ENCODE measurements around the gene SNX9.
"Not testable (repeated sequence)": the region's sequence is repeated elsewhere in the genome, so short reads cannot be mapped to it uniquely, and the experiment has no call there.

SNX9 gene

DNA sequence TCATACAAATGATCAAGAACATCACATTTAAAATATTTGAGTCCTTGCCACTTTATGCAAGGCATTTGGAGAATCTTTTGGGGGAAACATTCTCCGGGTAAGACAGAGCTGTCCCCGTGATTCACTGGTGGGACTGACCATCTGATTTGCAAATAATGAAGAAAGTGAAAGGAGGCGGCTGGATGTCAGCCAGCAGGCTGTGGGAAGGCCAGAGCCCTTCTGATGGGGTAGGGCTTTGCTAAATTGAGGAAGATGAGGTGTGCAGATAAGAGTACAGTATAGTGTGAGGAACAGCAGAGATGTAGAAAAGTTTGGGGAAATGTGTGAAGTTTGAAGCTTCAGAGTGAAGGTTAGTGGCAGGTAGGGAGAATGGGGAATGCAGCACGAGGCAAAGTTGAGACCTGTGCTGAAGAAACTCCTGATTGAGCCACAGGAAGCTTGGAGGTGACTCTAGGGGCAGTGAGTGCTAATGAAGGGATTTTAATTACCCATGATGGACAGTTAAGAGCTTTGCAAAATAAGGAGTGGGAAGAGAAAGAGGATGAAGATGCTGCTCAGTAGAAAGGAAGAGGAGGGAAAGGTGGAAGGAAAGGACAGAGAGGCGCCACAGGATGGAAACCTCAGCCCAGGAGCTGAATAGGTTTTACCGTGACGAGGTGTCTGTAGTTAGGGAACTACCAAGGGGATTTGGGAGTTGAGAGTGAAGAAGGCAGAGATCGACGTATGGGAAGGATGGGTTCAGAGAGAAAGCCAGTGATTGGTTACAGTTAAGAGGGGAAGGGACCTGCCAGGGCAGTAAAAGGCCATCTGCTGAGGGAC lies 68.7 kb downstream of the SNX9 start:
- TF ChIP-seq, protein P1, sequence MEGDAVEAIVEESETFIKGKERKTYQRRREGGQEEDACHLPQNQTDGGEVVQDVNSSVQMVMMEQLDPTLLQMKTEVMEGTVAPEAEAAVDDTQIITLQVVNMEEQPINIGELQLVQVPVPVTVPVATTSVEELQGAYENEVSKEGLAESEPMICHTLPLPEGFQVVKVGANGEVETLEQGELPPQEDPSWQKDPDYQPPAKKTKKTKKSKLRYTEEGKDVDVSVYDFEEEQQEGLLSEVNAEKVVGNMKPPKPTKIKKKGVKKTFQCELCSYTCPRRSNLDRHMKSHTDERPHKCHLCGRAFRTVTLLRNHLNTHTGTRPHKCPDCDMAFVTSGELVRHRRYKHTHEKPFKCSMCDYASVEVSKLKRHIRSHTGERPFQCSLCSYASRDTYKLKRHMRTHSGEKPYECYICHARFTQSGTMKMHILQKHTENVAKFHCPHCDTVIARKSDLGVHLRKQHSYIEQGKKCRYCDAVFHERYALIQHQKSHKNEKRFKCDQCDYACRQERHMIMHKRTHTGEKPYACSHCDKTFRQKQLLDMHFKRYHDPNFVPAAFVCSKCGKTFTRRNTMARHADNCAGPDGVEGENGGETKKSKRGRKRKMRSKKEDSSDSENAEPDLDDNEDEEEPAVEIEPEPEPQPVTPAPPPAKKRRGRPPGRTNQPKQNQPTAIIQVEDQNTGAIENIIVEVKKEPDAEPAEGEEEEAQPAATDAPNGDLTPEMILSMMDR (IDR thresholded peaks at IDR 0.05; ENCODE audit: insufficient read depth, missing control alignments) = no peak
- FAIRE-seq = no peak
- no peak for DNase-seq (ENCODE audit: insufficient read length, low spot score)

- TF ChIP-seq, protein P1 (IDR thresholded peaks at IDR 0.05; ENCODE audit: insufficient read depth, missing control alignments) = no peak
Observed at GRCh38 chr6:157892363-157892877, 69.4 kb downstream of the SNX9 start.

DNA sequence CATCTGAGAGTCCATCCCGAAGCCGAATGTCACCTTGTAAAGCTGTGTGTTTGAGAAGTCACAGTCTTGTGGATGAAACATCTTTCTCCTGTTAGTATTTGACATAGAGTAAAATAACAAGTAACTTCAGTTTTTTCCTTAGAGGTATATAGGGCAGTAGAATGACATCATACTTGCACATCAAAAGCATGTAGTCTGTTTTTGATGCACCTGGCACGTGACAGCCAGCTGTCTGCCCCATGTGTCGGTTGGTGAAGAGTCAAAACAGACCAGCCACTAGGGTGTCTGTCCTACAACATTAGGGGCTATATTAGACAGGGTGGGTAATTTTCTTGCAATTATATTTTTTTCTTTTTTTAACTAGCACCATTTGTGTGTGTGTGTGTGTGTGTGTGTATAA lies 70.2 kb downstream of the SNX9 start:
- FAIRE-seq (no peak), DNase-seq (ENCODE audit: insufficient read length, low spot score) (no peak)
- TF ChIP-seq, protein P1 (IDR thresholded peaks at IDR 0.05; ENCODE audit: insufficient read depth, missing control alignments) = no peak

More at GRCh38 chr6:157892363-157892877, 69.4 kb downstream of the SNX9 start:
- no peak for FAIRE-seq
- DNase-seq (ENCODE audit: insufficient read length, low spot score) = no peak

DNA sequence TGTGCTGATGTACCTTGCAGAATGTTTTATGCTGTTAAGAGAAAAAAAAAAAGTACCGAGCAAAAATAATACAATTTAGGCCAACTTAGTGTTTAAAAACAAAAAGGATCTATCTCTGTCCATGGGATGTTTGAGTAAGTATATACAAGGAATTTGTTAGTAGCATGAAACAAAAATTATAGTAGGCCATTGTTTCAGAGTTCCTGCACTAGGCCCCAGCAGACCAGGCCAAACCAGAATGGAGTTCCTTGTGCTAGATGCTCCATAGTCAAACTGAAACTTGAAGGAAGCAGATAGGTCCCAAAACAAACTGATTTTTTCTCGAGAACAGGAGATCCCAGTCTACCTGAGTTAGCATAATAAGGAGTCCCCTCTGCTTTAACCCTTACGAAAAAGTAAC lies 72.5 kb downstream of the SNX9 start:
- DNase-seq (ENCODE audit: insufficient read length, low spot score) = no peak
- TF ChIP-seq, protein P1 (IDR thresholded peaks at IDR 0.05; ENCODE audit: insufficient read depth, missing control alignments) = no peak
- no peak for FAIRE-seq

DNA sequence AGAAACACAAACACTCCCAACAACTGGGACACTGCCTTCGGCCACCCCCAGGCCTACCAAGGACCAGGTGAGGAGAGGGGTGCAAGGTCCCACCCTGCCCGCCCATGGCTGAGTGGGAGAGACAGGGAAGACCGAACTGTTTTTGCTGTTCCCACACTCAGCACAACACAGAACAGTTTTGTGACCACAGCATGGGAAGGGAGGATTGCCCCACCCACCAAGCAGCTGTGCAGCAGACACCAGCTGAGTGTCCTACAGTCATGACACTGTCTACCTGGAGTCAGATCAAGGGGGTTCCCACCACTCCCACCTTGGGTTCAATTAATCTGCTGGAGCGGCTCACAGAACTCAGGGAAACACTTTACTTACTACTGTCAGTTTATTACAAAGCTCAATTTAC lies 73.9 kb downstream of the SNX9 start:
- no peak for DNase-seq (ENCODE audit: insufficient read length, low spot score)
- TF ChIP-seq, protein P1 (IDR thresholded peaks at IDR 0.05; ENCODE audit: insufficient read depth, missing control alignments) = no peak
- FAIRE-seq = no peak

- DNase-seq (ENCODE audit: insufficient read length, low spot score) (no peak), FAIRE-seq (no peak)
- TF ChIP-seq, protein P1 (IDR thresholded peaks at IDR 0.05; ENCODE audit: insufficient read depth, missing control alignments) = peak; percentile 20
Observed at GRCh38 chr6:157898169-157898568, 75.1 kb downstream of the SNX9 start.

DNA sequence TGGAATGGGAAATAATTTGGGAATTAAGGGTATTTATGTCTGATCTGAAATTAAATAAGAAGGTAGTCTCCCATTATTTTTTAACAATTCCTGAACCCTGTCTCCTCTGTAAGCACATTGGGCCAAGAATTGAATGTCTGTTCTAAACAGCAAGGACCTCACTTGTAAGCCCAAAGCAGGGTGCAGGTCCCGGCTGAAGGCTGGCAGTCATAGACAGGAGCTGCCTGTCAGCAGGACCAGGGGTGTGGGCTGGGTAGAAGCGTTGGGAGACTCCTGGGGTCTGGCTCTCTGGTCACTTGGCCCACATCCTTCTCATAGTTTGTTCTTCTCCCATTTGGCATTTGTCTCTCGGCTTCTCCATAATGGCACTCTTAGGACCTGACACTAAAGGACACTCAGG lies 75.6 kb downstream of the SNX9 start:
- TF ChIP-seq, protein P1 (IDR thresholded peaks at IDR 0.05; ENCODE audit: insufficient read depth, missing control alignments) = no peak
- no peak for DNase-seq (ENCODE audit: insufficient read length, low spot score)
- FAIRE-seq = no peak

- not testable (repeated sequence) for FAIRE-seq; DNase-seq (ENCODE audit: insufficient read length, low spot score)
Observed at GRCh38 chr6:157900262-157900661, 77.2 kb downstream of the SNX9 start.

- not testable (repeated sequence) for DNase-seq (ENCODE audit: insufficient read length, low spot score); FAIRE-seq
Observed at GRCh38 chr6:157900751-157901150, 77.7 kb downstream of the SNX9 start.
